DMS153 treated with DMSO at 0.1 percent for 48 hours (cell line): Measurements from ENCODE around the gene KLHL36.
"Not testable (repeated sequence)": the region's sequence is repeated elsewhere in the genome, so short reads cannot be mapped to it uniquely, and the experiment has no call there.

Source experiments
- DNase-seq: peaks from one replicate; lab custom pipeline; 2025; ENCODE audit not compliant: unreplicated experiment; lab: John Stamatoyannopoulos, UW

Gene KLHL36

DNA sequence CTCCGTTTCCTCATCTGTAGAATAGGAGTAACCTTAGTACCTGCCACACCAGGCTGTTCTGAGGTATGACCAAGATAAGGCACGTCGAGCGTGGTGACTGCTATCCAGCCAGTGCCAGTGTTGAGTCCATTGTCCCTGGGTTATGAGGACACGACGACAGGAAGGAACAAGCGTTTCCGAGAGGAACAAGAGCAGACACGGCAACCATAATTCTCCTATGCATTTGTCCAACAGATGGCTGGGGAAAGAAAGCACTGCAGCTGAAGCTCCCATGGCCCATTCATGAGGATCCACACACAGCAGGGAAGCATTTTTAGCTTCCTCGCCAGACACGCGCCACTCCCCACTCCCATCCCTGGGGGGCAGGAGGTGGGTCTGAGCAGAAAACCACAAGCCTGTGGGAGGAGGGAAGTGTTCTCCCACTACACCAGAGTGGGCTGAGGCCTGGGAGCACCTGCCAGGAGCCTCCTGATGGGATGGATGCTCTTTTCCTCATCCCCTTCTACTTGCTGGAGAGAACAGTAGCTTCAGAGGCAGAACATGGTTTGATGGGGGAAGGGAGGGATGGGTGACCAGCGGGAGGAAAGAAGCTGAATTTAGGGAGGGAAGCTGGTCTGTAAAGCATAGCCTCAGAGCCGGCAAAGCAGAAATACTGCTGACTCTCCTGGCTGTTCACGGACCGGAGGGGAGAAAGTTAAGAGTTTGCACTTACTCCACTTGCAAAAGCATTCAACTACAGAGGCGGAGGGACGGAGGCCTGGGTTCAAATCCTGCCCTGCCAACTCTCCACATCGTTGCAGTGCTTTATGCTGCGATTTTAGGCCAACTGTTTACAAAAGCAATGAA, 33.1 kb upstream of the KLHL36 start:
- no peak for DNase-seq

DNA sequence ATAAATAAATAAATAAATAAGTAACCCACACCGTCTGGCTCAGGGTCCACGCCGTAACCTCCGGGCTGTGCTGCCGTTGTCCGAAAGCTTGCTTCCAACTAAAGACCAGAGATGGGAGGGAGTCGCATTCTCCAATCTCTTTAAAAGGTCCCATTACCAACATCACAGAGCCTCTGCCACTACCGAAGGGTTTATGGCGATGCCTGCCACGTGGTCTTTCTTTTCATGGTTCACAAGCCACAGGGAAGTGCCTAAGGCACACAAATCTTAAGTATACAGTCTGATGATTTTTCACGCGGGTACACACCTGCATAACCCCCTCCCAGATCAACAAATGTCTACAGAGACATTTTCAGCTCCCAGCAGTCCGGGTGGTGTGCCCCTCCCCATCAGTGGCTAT, 31.8 kb upstream of the KLHL36 start:
- DNase-seq, result no peak

DNA sequence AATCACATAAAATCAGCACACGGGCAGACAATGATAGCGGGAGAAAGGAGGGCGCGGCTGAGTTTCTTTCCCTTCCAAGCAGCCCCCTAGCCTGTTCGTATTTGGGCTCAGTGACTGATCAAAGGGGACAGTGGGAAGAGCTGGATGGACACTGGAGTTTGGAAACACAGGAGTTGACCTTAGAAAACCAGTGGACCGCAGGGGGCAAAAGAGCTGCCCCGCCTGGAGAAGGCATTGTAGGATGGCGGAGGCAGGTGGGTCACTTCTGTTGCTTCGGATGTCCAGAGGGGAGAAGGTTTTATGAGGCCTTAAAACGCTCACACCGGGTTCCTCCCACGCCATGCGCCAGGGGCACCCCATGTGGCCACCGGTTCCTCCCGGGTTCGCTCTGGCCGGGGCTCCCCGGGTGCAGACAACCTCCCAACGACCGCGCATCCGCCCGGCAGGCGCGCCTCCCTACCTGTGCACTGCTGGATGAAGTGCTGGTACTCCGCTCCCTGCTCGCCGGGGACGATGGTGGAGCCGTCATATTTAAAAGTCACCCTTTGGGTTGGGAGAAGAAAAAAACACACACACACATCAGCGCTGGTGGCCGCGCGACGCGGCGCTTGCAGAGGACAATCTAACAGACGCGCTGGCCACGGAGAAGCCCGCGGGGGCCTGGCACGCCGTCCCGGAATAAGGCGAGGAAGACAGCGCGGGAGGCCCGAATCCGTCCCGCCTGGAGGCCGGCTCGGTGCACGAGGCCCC, 31.1 kb upstream of the KLHL36 start:
- DNase-seq, result no peak

DNA sequence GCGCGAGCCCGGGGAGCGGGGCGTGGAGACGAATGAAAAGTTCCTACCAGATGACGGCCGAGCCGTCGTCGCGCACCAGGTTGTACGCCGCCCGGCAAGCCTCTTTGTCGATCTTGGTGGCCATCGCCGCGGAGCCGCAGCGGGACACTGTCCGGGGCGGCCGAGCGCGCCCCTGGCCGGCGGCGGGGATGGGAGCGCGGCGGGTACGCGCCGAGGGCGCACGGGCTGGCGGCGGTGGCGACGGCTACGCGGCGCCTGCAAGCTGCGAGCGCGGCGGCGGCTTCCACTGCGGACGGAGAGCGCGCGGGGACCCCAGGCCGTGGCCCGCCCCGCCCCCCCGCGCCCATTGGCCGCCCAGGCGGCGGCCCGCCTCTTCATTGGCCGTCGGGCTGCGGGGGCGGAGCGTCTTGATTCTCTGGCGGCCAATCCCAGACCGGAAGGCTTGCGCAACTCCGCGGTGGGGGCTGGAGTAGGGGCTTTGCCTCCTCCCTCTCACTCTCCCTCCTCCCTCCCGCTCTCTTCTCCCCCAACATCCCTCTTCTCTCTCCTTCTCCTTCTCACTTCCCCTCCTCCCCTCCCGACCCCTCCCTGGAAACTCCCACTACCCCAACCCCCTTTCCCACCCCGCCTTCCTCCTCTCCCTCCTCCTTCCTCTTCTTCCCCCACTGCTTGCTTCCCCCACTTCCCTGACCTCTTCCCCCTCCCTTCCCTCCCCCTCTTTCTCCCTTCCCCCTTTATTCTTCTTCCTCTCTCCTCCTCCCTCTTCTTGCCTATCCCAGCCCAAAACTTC, 30.3 kb upstream of the KLHL36 start, which contains the start of gene COTL1:
Gene COTL1 (minus strand): TSS at position 288 of the 790 bp plus-strand sequence. CDS start 164 bp downstream, at position 124.
- peak; percentile 85 for DNase-seq

DNA sequence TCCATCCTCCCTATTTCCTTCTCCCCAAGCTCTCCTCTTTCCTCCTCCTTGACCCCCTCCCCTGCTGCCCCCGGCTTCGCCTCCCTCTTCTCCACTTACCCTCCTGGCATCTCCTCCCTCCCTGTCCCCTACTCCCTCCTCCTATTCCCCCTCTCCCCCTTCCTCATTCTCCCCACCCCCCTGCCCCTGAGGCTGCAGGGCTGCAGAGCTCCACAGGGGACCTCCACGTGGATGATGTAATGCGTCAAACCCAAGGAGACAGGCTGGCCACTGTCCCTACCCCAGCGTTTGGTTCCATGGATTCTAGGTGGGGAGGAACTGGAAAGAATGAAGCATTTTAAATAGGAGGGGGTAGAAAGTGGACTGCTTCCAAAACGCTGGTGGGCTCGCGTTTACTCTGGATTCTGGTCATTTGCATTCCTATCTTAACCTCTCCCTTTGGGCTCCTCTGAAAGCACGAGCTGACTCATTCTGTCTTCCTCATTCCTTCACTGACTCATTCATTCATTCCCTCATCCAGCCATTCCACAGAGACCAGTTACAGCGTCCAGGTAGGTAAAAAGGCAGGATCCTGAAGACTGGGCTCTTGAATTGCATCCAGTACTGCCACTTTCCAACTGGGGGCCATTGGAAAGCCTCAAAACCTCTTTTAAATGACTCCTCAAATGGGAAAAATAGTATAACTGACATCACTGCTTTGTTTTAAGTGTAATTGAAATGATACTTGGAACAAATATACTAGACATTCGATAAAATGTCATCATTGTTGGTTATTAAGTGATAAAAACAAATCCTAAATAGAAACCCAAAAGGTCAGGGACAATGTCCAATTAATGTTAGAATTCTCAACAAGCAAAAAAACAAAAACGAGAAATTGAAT, 29.5 kb upstream of the KLHL36 start:
- no peak for DNase-seq

DNA sequence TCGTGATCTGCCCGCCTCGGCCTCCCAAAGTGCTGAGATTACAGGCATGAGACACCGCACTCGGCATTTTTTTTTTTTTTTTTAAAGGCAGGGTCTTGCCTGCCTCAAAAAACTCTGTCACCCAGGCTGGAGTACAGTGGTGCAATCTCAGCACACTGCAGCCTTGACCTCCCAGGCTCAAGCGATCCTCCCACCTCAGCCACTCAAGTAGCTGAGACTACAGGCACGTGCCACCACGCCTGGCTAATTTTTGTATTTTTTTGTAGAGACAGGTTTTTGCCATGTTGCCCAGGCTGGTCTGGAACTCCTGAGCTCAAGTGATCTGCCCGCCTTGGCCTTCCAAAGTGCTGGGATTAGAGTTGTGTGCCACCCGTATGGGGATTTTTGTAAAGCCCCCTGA, 27.4 kb upstream of the KLHL36 start:
- DNase-seq, result not testable (repeated sequence)

DNA sequence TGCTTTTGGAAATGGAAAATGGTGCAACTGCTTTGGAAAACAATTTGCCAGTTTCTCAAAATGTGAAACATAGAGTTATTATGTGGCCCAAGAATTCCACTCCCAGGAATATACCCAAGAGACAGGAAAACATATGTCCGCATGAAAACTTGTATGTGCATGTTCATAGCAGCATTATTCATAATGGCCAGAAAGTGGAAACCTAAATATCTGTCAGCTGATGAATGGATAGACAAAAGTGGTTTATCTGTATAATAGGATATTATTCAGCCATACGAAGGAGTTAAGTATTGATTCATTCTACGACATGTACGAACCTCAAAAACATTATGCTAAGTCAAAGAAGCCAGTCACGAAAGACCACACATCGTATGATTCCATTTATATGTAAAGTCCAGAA, 22.8 kb upstream of the KLHL36 start:
- DNase-seq, result no peak

DNA sequence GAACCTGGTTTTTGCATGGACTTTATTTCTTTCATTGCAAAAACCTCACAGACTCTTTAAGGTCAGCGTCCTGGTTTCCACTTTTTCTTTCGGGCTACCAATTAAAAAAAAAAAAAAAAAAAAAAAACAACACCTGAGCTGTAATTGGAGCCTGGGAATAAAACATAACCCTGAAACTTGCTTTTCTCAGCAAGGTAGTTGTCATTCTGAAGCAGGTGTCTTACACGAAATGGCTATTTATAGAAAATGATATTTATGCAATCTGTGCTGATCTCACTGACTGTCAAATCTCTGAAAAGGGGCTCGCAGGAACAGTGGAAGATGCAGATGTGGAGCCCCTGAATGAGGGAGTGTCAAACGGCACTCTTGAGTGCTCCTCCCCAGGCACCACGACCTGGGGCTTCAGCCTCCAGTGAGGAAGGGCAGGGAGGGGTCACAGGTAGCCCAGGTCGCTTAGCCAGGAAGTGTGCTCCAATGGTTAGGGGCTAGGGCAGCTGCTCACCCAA, 20.0 kb upstream of the KLHL36 start:
- DNase-seq, result no peak

DNA sequence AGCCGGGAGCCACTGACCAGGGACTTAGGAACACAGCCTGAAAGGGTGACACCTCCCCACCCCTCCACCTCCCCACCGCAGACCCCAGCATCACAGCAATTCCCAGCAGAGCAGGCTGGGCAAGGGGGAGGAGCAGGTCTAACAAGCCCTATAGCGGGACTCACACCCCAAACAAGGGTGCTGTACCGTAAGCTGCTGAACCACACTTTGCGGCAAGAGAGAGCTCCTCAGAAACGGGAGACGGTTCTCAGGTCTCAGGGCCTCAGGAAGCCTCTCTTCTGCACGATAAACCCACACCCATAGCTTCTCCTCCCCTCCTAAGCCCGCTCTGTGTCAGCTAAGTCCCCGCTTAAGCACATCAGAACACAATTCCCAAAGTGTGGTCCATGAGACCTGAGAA, 18.7 kb upstream of the KLHL36 start:
- no peak for DNase-seq

DNA sequence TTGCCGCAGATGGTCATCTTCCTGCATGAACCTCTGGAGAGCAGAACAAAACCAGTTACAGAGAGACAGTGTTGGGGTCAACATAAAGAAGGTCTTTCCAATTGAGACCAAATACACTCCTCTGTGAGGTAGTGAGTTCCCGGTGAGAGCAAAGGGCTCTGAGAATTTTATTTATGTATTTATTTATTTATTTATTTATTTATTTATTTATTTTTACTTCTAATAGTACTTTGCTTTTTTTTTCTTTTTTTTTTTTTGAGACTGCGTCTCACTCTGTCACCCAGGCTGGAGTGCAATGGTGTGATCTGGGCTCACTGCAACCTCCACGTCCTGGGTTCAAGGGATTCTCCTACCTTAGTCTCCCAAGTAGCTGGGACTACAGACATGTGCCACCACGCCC, 18.3 kb upstream of the KLHL36 start:
- no peak for DNase-seq

DNA sequence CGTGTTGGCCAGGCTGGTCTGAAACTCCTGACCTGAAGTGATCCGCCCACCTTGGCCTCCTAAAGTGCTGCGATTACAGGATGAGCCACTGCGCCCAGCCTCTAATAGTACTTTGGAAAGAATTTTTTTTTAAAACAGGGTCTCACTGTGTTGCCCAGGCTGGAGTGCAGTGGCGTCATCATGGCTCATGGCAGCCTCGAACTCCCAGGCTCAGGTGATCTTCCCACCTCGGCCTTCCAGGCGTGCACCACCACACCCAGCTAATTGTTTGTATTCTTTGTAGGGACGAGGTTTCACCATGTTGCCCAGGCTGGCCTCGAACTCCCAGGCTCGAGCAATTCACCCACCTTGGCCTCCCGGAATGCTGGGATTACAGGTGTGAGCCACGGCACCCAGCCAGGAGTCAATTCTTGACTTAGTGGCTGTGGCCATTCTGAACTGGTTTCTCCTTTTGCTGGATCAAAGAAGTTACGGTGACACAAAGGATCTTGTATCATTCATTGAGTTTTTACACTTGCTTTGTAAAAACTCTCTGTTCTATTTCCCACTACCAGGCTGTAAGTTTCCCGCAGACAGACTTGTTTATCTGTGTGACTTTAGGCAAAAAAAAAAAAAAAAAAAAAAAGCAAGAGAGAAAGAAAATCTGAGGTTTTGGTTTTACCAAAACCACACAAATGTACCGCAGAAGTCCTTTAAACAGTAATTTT, 17.7 kb upstream of the KLHL36 start:
- no peak for DNase-seq

DNA sequence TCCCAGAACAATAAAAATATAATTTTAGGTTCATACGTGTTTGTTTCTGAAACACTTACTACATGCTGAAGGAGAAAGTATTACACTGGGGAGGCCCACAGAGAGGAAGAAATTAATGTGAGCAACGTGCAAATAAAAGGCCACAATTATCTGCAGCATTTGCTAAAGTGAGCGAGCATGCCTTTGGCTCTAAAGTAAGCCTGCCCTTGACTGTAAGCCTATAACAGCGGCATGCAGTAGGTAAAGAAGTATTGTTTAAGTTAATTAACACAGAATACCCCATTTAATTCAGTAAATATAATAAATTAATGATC, 17.2 kb upstream of the KLHL36 start:
- DNase-seq, result no peak

DNA sequence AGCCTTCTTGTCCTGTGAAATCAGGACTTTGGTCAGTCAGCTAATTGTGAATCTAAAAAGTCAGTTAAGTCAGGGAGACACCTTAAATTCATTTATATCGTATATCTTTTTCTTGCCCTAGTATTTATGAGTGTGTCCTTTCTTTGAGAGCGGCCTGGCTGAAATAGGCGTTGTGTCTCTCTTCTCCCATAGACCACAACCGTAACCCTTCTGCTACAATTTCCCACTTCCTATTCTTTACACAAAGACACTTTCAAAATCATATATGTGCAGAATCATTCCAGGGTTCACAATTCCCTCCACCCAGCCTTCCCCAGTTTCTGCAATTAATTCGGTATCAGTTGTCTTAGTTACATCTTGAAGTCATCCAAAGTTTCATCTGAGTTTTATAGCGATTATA, 16.4 kb upstream of the KLHL36 start:
- DNase-seq, result no peak

DNA sequence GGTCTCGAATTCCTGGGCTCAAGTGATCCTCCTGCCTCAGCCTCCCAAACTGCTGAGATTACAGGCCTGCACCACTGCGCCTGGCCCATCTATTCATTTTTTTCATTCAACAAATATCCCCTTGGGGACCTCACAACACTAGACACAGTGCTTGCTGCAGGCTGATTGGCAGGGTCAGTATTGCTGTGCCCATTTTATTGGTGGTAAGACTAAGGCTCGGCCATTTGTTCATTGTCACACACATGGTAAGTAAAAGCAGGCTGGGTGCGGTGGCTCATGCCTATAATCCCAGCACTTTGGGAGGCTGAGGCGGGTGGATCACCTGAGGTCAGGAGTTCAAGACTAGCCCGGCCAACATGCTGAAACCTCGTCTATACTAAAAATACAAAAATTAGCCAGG, 15.4 kb upstream of the KLHL36 start:
- not testable (repeated sequence) for DNase-seq

DNA sequence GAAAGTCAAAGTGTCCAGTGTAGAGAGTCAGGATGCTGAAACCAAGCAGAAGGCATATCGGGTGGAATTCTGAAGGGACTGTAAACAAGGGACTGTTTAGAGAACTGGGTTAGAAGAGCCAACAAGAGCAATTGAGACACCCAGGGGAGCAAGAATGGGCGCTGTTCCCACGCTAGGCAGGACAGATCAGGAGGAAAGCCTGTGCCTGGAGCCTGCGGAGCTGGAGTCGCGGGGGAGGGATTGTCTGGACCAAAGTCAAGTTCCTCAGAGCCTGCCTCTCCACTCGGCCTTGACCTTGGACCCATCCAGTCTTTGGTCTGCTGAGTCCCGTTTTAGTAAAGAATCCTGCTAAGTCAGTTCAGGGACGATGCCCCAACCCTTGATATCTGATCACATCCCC, 14.7 kb upstream of the KLHL36 start:
- peak; percentile 33 for DNase-seq

DNA sequence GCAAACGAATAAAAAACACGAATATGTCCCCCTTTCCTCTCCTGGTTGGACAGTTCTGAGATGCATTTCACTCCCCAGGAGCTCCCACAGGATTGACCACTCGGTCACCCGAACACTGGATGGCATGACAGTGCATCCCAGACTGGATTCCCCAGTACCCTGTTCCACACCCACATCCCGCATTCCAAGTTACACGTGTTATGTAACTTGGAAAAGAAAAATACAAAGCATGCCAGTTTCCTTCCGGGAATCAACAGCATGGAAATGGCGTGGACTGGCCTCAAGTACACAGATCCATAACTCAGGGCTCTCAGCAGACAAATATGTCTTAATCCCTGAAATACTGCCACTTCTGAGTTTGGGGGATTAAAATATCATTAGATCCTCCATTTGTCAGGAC, 12.6 kb upstream of the KLHL36 start:
- DNase-seq, result no peak

DNA sequence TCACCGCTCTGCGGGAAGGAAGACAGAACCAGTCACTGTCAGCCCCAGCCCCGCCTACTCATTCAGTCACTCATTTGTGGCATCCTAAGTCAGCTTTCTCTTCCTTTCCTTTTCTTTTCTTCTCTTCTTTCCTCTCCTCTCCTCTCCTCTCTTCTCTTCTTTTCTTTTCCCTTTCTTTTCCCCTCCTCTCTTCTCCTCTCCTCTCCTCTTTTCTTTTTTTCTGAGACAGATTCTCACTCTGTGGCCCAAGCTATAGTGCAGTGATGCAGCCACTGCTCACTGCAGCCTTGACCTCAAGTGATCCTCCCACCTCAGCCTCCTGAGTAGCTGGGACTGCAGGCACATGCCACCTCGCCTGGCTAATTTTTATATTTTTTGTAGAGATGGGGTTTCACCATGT, 10.6 kb upstream of the KLHL36 start:
- DNase-seq, result no peak

DNA sequence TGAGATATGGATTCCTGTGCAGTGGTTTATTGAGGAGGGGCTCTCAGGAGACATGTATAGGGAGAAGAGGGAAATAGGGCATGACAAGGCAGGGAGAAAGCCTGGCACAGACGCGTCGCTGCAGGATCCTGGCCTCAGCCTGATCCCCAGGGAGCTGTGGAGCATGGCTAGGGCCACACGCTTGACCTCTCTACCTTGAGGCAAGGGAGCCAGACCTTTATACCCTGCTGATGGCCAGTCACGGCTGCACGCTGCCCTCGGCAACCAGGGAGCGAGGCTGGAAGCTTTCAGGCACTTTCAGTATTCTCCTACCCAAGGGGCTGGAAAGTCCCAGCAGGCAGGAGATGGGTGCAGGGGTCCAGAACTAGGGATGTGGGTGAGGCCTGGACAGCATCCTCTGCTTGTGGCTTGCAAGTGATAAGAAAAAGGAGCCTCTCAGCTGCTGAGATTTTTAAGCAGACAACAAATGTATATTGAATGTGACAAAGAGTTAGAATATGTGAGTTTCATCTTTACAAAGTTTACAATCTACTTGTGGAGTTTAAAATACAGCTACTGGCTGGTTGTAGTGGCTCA, 10.0 kb upstream of the KLHL36 start:
- no peak for DNase-seq

DNA sequence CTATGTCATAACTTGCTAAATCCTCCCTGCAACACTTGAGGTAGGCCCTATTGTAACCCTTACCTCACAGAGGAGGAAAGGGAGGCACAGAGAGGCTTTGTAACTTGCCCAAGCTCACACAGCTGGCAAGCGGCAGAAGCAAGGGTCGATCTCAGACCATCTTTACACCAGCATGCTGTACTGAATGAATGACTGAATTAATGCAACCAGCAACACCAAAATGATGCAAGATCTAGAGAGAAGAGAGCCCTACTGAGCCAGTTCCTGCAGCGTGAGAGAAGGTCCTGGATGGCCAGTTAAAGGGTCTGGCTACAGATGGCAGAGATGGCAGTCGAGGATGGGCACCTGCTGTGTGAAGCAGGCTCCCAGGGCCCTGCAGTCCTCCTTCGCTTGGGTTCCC, 8.2 kb upstream of the KLHL36 start:
- no peak for DNase-seq
